GM12892 (cell line): Measurements from ENCODE around the gene NENF.

ENCODE experiments used
- POLR2A ChIP-seq: IDR thresholded peaks from 2 replicates; pipeline ENCODE4 v1.6.1; 2011; ENCODE audit warnings: low read depth, low read length, control low read depth
- POLR2AphosphoS5 ChIP-seq: IDR thresholded peaks from 2 replicates; pipeline ENCODE4 v1.6.1; 2011; ENCODE audit warnings: low read depth, low read length, control low read depth

GRCh38 chr1:212485913-212486618 is 53.3 kb downstream of the NENF start:
- TF ChIP-seq POLR2AphosphoS5 = no peak
- TF ChIP-seq POLR2A = no peak
